Loucy (cell line): ENCODE results near the gene SLC9A9.

Experiments used
- CTCF ChIP-seq: fragments of 200-600 bp; sonication (generic); conservative IDR thresholded peaks from 2 replicates; pipeline ENCODE4 v1.5.1; 2014; ENCODE audit warnings: mild to moderate bottlenecking, antibody characterized with exemption, low read length
- EZH2phosphoT487 ChIP-seq: fragments of 200-600 bp; IDR thresholded peaks from 2 replicates; pipeline ENCODE4 v1.6.1; 2018; ENCODE audit warnings: antibody characterized with exemption, mild to moderate bottlenecking, moderate library complexity, borderline replicate concordance

- TF ChIP-seq CTCF = no peak
- TF ChIP-seq EZH2phosphoT487 = no peak
Observed at GRCh38 chr3:143896486-143896885, 48.2 kb upstream of the SLC9A9 start.
